CD4-positive, alpha-beta memory T cell (primary cell): ENCODE results near the gene MSX1. TPM values are rescaled to one million over a fixed set of nuclear protein-coding genes. Genes with fewer than 3 reads are reported as not detected.
A peak's percentile ranks its signal among the peaks of the same experiment; 100 is the strongest.

Source experiments
- CTCF ChIA-PET: fragments of 350-600 bp; sonication (Branson Sonifier 250); formaldehyde crosslinking; loops from one replicate; lab custom pipeline; 2021; ENCODE audit warnings: inconsistent platforms; ENCODE audit not compliant: partially characterized antibody; lab: Charles Lee
- POLR2A ChIA-PET: fragments of 350-600 bp; sonication (Branson Sonifier 250); formaldehyde crosslinking; loops from one replicate; lab custom pipeline; 2021; ENCODE audit not compliant: partially characterized antibody; lab: Charles Lee
- DNase-seq, 5 donors: peaks; one replicate each; pipeline versions ENCODE4 v3.0.0 to v3.0.0-alpha.2; 2020 to 2022; ENCODE audit warnings: mixed read lengths in 1 of 5
- H3K27ac ChIP-seq: one replicate; pipeline ENCODE4 v1.7.0; 2013; ENCODE audit warnings: low read depth, low read length
- H3K27me3 ChIP-seq: 2 replicates; pipeline ENCODE4 v1.7.0; 2013; ENCODE audit warnings: mild to moderate bottlenecking, low read length, moderate library complexity; ENCODE audit not compliant: insufficient read depth
- H3K36me3 ChIP-seq: 2 replicates; pipeline ENCODE4 v1.7.0; 2013; ENCODE audit warnings: mild to moderate bottlenecking, low read length, moderate library complexity; ENCODE audit not compliant: insufficient read depth
- H3K4me1 ChIP-seq: 2 replicates; pipeline ENCODE4 v1.7.0; 2013; ENCODE audit warnings: mild to moderate bottlenecking, low read length, moderate library complexity; ENCODE audit not compliant: insufficient read depth
- H3K4me3 ChIP-seq, 2 donors: one replicate each; pipeline ENCODE4 v1.7.0; 2013; ENCODE audit warnings: low read length in 2 of 2, mild to moderate bottlenecking in 1 of 2
- H3K9me3 ChIP-seq, 2 donors: one replicate each; pipeline ENCODE4 v1.7.0; 2013; ENCODE audit warnings: low read length in 2 of 2, control low read depth in 1 of 2; ENCODE audit not compliant: control insufficient read depth in 1 of 2
- H3K27ac Mint-ChIP-seq, 7 donors: one replicate each; pipeline ENCODE4 v1.8.0; 2020 to 2021; ENCODE audit warnings: mixed read lengths in 7 of 7, mild to moderate bottlenecking in 6 of 7, inconsistent platforms in 3 of 7, moderate library complexity in 3 of 7
- H3K27me3 Mint-ChIP-seq, 2 donors: one replicate each; pipeline ENCODE4 v1.8.0; 2020 to 2021; ENCODE audit warnings: mixed read lengths in 2 of 2
- H3K36me3 Mint-ChIP-seq, 2 donors: one replicate each; pipeline ENCODE4 v1.8.0; 2020 to 2021; ENCODE audit warnings: mixed read lengths in 2 of 2, inconsistent platforms in 1 of 2, mild to moderate bottlenecking in 1 of 2
- H3K4me1 Mint-ChIP-seq, 4 donors: one replicate each; pipeline ENCODE4 v1.8.0; 2020 to 2021; ENCODE audit warnings: mixed read lengths in 4 of 4, mild to moderate bottlenecking in 1 of 4
- H3K4me3 Mint-ChIP-seq, 8 donors: one replicate each; pipeline ENCODE4 v1.8.0; 2020 to 2021; ENCODE audit warnings: mixed read lengths in 8 of 8, mild to moderate bottlenecking in 7 of 8, moderate library complexity in 6 of 8, inconsistent platforms in 3 of 8
- H3K9me3 Mint-ChIP-seq, 8 donors: one replicate each; pipeline ENCODE4 v1.8.0; 2020 to 2021; ENCODE audit warnings: mixed read lengths in 8 of 8, mild to moderate bottlenecking in 5 of 8, inconsistent platforms in 3 of 8, moderate library complexity in 1 of 8
- intact Hi-C: fragments of 100-400 bp; cut with micrococcal nuclease; formaldehyde crosslinking; loops from one replicate; pipeline ENCODE4 v1.15.1; 2023
- polyA plus RNA-seq, 2 donors: library from polyadenylated mRNA; unstranded; fragments of 300-500 nt; fragmentation: Illumina TruSeq; gene quantifications; one replicate each; pipeline ENCODE4 v1.2.3, GENCODE V29; 2021
- total RNA-seq, 2 experiments: library from RNA; stranded (reverse); gene quantifications; one replicate each; pipeline ENCODE4 v1.2.3, GENCODE V29; 2021

The MSX1 gene
- total and polyA plus RNA-seq, 4 experiments from 2014 or later, result not detected

DNA sequence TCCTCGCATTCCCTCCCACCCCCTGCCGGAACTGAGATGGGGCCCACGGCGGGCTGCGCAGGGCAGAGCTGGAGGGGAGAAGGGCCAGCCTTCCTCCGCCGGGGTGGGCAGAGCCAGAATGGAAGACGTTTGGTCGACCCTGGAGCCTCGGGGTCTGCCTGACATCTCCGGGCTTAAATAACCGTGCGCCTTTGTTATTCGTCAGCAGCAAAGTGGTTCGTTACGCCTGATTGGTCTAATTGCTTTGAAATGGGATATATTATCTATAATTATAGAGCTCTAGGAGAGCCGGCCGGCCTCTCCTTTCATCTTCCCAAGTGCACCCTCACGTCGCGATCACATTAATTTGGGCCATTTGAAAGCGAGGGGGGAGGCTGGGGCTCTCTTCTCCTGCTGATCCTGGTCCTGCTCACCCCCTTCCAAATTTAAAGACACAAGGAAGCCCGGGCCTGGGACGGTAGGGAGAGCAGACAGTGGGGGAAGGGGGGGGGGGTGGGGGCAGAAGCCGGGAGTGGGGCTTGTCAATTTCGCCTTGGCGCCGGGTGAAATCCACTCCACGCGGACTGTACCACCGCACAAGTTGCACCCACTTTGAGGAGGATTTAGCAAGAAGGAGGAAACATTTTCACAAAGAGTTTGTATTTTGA lies 4.7 kb upstream of the MSX1 start:
- no peak for DNase-seq
- H3K4me3 Mint-ChIP-seq, result peak overlapping the region in 4 of 8 donors; percentile 12 to 64 (median 25)
- intact Hi-C loops, result no loop called here
- H3K9me3 Mint-ChIP-seq, result peaks cover 0 to 13% (median 5%) of the 10 kb centered on the region in 8 donors
- peak overlapping the region in 2 of 7 donors; percentile 22 to 42 for H3K27ac Mint-ChIP-seq
- Histone ChIP-seq H3K27ac (no peak overlapping the region), H3K36me3 (no peaks in the 10 kb centered on the region), H3K27me3 (peaks cover 39% of the 10 kb centered on the region), H3K4me3 (no peak overlapping the region), H3K9me3 (no peaks in the 10 kb centered on the region), H3K4me1 (peaks cover 50% of the 10 kb centered on the region)
- POLR2A ChIA-PET, result no interaction called here
- CTCF ChIA-PET, result interaction anchor here (0.6 kb wide), 1 partner anchor 603 kb away, joined by 3 read pairs; no protein-coding TSS in a partner anchor
- peaks cover 0 to 4% of the 10 kb centered on the region in 2 donors for H3K36me3 Mint-ChIP-seq
- peaks cover 47 to 57% of the 10 kb centered on the region in 2 donors for H3K27me3 Mint-ChIP-seq
- peaks cover 19 to 51% (median 39%) of the 10 kb centered on the region in 4 donors for H3K4me1 Mint-ChIP-seq

DNA sequence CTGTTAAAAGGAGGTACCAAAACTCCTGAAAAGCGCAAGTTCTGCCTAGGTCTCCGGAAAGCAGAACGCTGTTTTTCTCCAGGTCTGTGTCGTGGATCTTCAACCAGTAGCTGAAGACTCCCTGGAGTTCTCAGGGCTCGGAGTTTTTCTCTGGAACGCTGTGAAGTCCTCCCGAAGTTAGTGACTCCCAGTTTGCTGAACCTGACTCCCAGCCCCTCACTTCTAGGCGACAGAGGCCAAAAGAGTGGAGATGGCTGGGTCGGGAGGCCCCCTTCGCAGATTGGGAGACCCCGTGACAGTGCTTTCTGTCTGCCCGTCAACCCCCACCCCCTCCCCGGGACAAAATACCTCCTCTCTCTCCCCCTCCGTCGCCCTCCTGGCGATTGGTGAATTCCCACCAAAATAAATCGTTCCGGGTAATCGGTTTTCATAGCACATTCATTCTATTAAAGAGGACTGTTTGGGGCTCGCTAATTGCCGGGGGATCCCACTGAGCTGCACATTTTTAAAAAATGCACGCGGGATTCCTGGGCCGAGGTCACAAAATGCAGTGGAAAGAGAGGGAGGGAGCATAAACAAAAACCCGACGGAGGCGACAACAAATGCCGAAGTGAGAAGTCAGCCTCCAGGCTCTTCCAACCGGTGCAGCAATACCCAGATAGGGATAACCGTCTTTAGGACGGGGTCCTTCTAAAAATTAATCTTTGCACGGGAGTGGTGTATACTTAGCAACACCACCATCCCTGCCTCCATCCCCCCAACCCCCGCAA lies 4.0 kb upstream of the MSX1 start:
- Mint-ChIP-seq H3K9me3 (peaks cover 0 to 13% (median 5%) of the 10 kb centered on the region in 8 donors), H3K27me3 (peaks cover 49 to 55% of the 10 kb centered on the region in 2 donors), H3K4me3 (peak overlapping the region in 6 of 8 donors; percentile 26 to 86 (median 72)), H3K36me3 (peaks cover 0 to 4% of the 10 kb centered on the region in 2 donors), H3K27ac (peak overlapping the region in 3 of 7 donors; percentile 4 to 76 (median 29)), H3K4me1 (peaks cover 19 to 53% (median 41%) of the 10 kb centered on the region in 4 donors)
- no peak for DNase-seq
- H3K27ac ChIP-seq, result no peak overlapping the region
- peaks cover 53% of the 10 kb centered on the region for H3K4me1 ChIP-seq
- peaks cover 39% of the 10 kb centered on the region for H3K27me3 ChIP-seq
- intact Hi-C loops, result no loop called here
- no peaks in the 10 kb centered on the region for H3K9me3 ChIP-seq
- H3K4me3 ChIP-seq, result no peak overlapping the region
- POLR2A ChIA-PET, result no interaction called here
- CTCF ChIA-PET, result interaction anchor here (0.6 kb wide), 1 partner anchor 603 kb away, joined by 3 read pairs; no protein-coding TSS in a partner anchor
- H3K36me3 ChIP-seq, result no peaks in the 10 kb centered on the region

DNA sequence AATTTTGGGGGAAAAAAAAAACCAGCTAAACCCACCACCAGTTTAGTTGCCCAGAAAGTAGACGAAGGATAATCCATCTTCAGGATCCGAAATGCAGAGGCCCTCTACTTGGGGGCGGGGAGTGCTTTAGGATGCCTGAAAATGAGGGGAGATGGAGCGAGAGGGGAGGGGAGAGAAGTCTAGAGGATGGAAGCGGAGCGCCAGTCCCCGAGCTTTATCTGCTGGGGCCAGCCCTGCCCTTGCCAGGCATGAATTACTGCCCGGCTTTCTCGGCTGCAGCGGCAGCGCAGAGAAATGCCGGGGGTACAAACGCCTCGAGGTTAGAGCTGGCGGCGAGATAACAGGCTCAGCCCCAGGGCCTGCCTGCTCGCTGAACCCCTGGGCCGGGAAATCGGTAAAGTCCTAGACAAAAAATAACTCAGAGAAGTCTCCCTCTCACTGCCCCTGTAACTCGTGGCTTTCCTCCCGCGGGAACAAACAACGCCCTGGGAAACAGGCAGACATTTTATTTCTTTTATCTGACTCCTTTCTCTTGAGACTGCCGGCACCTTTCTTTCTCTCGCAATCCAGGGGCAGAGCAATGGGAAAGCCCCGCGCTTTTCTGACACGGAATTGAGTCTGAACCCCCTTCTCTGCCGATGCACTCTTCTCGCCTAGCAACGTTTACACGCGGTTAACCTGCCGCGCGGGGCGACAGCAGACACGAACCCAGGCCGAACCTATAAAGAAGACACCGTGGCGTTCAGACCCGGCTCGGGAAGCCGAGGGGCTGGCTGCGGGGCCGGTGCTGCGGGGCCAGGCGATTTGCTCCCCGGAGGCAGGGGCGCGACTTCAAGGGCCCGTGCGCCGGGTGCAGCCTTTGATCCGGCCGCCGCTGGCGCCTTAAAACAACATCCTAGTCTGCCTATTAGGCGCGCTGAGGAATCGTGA lies 3.1 kb upstream of the MSX1 start:
- peaks cover 48% of the 10 kb centered on the region for H3K27me3 ChIP-seq
- H3K9me3 ChIP-seq, result no peaks in the 10 kb centered on the region
- no peak overlapping the region for H3K27ac ChIP-seq
- H3K4me1 ChIP-seq, result peaks cover 62% of the 10 kb centered on the region
- H3K36me3 ChIP-seq, result no peaks in the 10 kb centered on the region
- ChIA-PET CTCF (no interaction called here), POLR2A (no interaction called here)
- Mint-ChIP-seq H3K9me3 (peaks cover 0 to 13% (median 5%) of the 10 kb centered on the region in 8 donors), H3K4me1 (peaks cover 22 to 61% (median 47%) of the 10 kb centered on the region in 4 donors), H3K4me3 (peak overlapping the region; percentile 35 to 86 (median 74)), H3K27me3 (peaks cover 50 to 57% of the 10 kb centered on the region in 2 donors), H3K36me3 (peaks cover 0 to 4% of the 10 kb centered on the region in 2 donors), H3K27ac (peak overlapping the region in 4 of 7 donors; percentile 41 to 85 (median 65))
- intact Hi-C loops, result no loop called here
- no peak overlapping the region for H3K4me3 ChIP-seq
- DNase-seq, result no peak

DNA sequence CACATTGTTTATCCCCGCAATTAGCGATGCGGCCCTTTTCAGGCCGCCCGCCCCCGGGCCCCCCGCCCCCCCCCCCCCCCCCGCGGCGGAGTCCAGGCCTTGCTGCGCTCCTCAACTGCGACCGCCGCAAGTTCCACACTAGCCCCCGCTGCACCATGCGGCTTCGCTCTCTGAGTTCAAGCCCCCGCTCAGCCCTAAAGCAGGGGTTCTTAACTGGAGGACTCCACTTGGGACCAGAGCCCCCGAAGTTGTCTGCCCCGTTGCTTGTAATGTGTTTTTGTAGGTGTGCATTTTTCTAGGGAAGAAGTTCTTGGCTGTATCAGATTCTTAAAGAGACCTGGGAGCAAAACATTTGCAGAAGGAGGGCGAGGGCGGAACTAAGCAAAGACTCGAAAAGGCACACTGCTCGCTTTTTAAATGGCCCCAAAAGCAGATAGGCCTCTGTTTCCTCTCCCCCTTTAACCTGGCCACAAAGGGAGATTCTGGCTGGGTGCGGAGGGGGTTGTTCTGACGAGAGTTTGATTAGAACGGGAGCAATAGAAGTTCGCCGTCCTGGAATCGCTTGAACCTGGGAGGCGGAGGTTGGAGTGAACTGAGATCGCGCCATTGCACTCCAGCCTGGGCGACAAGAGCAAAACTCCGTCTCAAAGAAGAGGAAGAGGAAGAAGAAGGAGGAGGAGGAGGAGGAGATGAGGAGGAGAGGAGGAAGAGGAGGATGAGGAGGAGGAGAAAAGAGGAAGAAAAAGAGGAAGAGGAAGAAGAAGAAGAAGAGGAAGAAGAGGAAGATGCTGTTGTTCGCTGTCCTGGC lies 2.3 kb upstream of the MSX1 start:
- ChIA-PET POLR2A (no interaction called here), CTCF (no interaction called here)
- H3K36me3 Mint-ChIP-seq, result peaks cover 0 to 4% of the 10 kb centered on the region in 2 donors
- Histone ChIP-seq H3K27me3 (peaks cover 56% of the 10 kb centered on the region), H3K27ac (no peak overlapping the region), H3K9me3 (no peaks in the 10 kb centered on the region), H3K4me3 (no peak overlapping the region), H3K36me3 (no peaks in the 10 kb centered on the region), H3K4me1 (peaks cover 65% of the 10 kb centered on the region)
- peaks cover 51 to 61% of the 10 kb centered on the region in 2 donors for H3K27me3 Mint-ChIP-seq
- peak overlapping the region in 3 of 7 donors; percentile 4 to 68 (median 38) for H3K27ac Mint-ChIP-seq
- peaks cover 22 to 68% (median 52%) of the 10 kb centered on the region in 4 donors for H3K4me1 Mint-ChIP-seq
- DNase-seq, result no peak
- intact Hi-C loops, result no loop called here
- H3K9me3 Mint-ChIP-seq, result peaks cover 0 to 13% (median 8%) of the 10 kb centered on the region in 8 donors
- peak overlapping the region in 6 of 8 donors; percentile 5 to 63 (median 36) for H3K4me3 Mint-ChIP-seq

DNA sequence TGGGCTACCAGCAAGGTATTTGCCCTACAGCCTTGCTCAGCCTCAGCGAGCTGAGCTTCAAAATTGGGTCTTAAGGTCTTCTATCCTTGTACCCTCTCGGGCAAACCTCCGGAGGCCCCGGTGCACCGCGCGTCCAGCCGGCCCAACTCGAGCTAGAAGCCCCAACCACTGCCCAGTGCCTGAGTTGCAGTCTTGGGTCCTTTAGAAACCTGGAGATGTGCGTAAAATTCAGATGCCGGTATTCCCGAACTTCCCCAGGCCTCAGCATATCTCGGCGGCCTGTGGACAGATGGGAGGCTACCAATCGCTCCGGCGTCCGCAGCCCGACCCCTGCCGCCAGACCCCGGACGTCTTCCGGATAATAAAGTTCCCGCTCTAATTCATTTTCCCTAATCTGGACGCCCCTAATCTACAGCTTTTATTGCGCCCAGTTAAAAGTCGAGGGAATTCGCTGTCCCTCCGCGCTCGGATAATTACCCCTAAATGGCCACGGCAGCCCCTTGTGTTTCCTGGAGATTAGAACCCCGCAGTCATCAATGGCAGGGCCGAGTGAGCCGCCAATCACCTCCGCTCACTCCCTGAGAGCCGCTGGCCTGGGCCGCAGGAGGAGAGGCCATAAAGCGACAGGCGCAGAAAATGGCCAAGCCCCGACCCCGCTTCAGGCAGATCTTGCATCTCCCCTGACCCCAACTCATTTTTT lies 1.5 kb upstream of the MSX1 start:
- no peak for DNase-seq
- Mint-ChIP-seq H3K27ac (no peak overlapping the region), H3K4me1 (peaks cover 21 to 66% (median 47%) of the 10 kb centered on the region in 4 donors), H3K36me3 (peaks cover 0 to 2% of the 10 kb centered on the region in 2 donors), H3K9me3 (peaks cover 0 to 13% (median 8%) of the 10 kb centered on the region in 8 donors), H3K4me3 (peak overlapping the region in 3 of 8 donors; percentile 9 to 40 (median 18)), H3K27me3 (peaks cover 49 to 64% of the 10 kb centered on the region in 2 donors)
- Histone ChIP-seq H3K27ac (no peak overlapping the region), H3K36me3 (no peaks in the 10 kb centered on the region), H3K27me3 (peaks cover 58% of the 10 kb centered on the region), H3K9me3 (no peaks in the 10 kb centered on the region), H3K4me1 (peaks cover 57% of the 10 kb centered on the region), H3K4me3 (no peak overlapping the region)
- POLR2A ChIA-PET, result no interaction called here
- intact Hi-C loops, result no loop called here
- CTCF ChIA-PET, result no interaction called here
